ENCODE data around the gene EME2.

DNA sequence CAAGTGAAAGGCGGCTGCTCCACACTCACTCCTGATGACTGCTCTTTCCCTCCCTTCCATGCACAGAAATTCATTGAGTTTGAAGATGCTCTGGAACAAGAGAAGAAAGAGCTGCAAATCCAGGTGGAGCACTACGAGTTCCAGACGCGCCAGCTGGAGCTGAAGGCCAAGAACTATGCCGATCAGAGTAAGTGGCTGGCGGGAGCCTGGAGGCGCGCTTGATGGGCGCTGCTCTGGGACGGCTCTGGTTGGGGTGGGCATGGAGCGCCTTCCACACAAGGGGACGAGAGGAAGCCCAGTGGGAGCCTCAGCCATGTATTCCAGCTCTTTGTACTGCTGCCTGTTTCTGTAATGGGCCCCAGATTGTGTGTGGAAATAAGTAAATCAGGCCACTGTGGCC lies 48.1 kb upstream of the EME2 start:
- TF ChIP-seq YY1 (IDR thresholded peaks at IDR 0.05; ENCODE audit: low read depth) (no peak), TAF1 (IDR thresholded peaks at IDR 0.05; ENCODE audit: low read depth) (no peak), FOXM1 (IDR thresholded peaks at IDR 0.05; ENCODE audit: borderline replicate concordance, low read depth) (no peak)
- TF ChIP-seq, protein P1, sequence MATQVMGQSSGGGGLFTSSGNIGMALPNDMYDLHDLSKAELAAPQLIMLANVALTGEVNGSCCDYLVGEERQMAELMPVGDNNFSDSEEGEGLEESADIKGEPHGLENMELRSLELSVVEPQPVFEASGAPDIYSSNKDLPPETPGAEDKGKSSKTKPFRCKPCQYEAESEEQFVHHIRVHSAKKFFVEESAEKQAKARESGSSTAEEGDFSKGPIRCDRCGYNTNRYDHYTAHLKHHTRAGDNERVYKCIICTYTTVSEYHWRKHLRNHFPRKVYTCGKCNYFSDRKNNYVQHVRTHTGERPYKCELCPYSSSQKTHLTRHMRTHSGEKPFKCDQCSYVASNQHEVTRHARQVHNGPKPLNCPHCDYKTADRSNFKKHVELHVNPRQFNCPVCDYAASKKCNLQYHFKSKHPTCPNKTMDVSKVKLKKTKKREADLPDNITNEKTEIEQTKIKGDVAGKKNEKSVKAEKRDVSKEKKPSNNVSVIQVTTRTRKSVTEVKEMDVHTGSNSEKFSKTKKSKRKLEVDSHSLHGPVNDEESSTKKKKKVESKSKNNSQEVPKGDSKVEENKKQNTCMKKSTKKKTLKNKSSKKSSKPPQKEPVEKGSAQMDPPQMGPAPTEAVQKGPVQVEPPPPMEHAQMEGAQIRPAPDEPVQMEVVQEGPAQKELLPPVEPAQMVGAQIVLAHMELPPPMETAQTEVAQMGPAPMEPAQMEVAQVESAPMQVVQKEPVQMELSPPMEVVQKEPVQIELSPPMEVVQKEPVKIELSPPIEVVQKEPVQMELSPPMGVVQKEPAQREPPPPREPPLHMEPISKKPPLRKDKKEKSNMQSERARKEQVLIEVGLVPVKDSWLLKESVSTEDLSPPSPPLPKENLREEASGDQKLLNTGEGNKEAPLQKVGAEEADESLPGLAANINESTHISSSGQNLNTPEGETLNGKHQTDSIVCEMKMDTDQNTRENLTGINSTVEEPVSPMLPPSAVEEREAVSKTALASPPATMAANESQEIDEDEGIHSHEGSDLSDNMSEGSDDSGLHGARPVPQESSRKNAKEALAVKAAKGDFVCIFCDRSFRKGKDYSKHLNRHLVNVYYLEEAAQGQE (IDR thresholded peaks at IDR 0.05; ENCODE audit: low read depth), result no peak
- TF ChIP-seq, protein P2, sequence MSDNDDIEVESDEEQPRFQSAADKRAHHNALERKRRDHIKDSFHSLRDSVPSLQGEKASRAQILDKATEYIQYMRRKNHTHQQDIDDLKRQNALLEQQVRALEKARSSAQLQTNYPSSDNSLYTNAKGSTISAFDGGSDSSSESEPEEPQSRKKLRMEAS (IDR thresholded peaks at IDR 0.05), result no peak

All from Ishikawa (cell line).